ENCODE measurements around the gene CYTH1.

The CYTH1 gene

DNA sequence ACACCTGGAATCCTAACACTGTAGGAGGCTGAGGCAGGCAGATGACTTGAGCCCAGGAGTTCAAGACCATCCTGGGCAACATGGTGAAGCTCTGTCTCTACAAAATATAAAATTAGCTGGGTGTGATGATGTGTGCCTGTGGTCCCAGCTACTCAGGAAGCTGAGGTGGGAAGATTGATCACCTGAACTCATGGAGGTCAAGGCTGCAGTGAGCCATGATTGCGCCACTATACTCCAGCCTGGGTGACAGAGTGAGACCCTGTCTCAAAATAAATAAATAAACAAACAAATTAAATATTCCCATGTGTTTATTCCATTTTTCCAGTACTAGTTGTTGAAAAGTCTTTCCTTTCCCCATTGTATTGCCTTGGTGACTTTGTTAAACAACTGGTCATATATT is 130.0 kb downstream of the CYTH1 start:
- H3K9me3 Mint-ChIP-seq = no peaks in the 10 kb centered on the region
- ATAC-seq (no peak), DNase-seq (ENCODE audit: low spot score in 2 of 2) (no peak)
- no peaks in the 10 kb centered on the region for H3K4me1 Mint-ChIP-seq
- H3K27ac Mint-ChIP-seq = no peak overlapping the region
- no peak overlapping the region for H3K4me3 Mint-ChIP-seq
- no peaks in the 10 kb centered on the region for H3K36me3 Mint-ChIP-seq

DNA sequence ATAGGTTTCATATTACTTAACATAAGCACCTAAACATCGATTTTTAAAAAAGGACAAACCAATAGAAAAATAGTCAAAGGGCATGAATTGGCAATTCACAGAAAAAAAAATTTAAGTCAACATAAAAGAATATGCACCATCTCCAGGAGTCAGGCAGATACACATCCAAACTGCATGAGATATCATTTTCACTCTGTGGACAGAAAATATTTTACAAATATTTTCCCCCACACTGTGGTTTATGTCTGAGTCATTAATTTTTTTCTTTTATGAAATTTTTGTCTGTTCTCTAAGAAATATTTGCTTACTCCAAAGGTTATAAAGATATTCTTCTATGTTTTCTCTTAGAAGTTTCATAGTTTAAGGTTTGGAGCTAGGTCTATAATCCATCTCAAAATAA is 130.5 kb downstream of the CYTH1 start:
- DNase-seq (ENCODE audit: low spot score in 2 of 2) (no peak), ATAC-seq (no peak)
- Mint-ChIP-seq H3K27ac (no peak overlapping the region), H3K4me1 (no peaks in the 10 kb centered on the region), H3K36me3 (no peaks in the 10 kb centered on the region), H3K9me3 (no peaks in the 10 kb centered on the region), H3K4me3 (no peak overlapping the region)

DNA sequence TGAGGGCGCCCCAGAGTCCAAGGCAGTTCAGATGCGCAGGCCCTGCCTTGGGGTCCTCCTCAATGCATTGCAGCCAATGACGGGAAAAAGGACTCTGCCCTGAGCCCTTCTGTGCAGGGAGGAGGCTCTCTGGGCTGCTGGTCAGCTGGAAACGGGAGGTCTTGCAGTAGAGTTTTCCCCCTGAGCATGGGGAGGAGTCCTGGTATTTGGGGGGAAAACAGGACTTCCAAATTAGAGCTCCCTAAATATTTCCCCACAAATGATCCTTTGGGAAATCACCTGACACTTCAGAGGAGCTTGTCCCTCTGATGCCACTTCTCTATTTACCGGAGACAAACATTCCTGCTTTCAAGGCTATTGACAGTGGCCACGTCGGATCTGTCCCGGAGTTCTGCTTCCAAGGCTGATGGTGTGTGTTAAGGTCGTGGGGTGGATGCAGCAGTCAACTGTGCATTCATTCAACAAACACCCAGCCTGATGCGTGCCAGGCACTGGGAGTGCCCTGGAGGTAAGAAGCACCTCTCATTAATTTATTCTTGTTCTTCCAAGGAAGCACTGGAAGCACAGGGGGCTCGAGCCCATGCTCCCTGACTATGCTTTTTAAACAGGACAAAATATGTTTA is 131.9 kb downstream of the CYTH1 start:
- H3K27ac Mint-ChIP-seq = no peak overlapping the region
- H3K4me1 Mint-ChIP-seq = peaks cover 10% of the 10 kb centered on the region
- no peak for ATAC-seq
- DNase-seq (ENCODE audit: low spot score in 2 of 2) = no peak
- no peaks in the 10 kb centered on the region for H3K9me3 Mint-ChIP-seq
- H3K4me3 Mint-ChIP-seq = no peak overlapping the region
- no peaks in the 10 kb centered on the region for H3K36me3 Mint-ChIP-seq

DNA sequence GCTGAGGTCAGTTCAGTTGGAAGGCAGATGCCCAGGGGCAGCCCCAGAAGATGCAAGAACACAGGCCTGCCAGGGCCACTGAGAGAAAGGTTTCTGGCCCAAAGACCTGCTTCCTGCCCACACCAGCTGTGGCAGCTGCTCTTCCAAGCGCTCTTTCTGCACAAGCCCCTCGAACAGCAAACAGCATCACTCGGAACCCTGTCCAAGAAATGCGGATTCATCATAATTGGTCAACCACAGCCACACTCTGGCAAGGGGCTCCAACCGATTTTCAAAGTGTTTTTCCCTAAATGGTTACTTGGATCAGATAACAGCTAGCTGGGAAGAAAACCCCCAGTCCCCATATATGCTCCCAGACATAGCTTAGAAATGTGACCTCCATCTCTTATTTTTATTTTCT is 133.8 kb downstream of the CYTH1 start:
- Mint-ChIP-seq H3K27ac (no peak overlapping the region), H3K36me3 (no peaks in the 10 kb centered on the region), H3K4me1 (peaks cover 10% of the 10 kb centered on the region), H3K9me3 (no peaks in the 10 kb centered on the region), H3K4me3 (no peak overlapping the region)
- ATAC-seq (no peak), DNase-seq (ENCODE audit: low spot score in 2 of 2) (no peak)

DNA sequence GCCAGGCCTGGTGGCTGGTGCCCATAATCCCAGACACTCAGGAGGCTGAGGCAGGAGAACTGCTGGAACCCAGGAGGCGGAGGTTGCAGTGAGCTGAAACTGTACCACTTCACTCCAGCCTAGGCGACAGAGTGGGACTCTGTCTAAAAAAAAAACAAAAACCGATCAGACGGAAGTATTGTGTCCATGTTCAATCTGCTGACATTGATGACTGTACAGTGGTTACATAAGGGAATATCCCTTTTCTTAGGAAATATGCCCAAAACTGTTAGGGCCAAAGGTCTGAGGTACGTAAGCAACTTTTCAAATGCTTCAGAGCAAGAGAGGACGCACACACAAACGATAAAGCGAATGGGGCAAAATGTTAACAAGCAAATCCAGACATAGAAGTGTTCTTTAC is 135.0 kb downstream of the CYTH1 start:
- H3K4me1 Mint-ChIP-seq = peaks cover 10% of the 10 kb centered on the region
- H3K36me3 Mint-ChIP-seq = no peaks in the 10 kb centered on the region
- H3K9me3 Mint-ChIP-seq = no peaks in the 10 kb centered on the region
- peak overlapping the region; percentile 60 for H3K27ac Mint-ChIP-seq
- H3K4me3 Mint-ChIP-seq = no peak overlapping the region
- no peak for ATAC-seq
- no peak for DNase-seq (ENCODE audit: low spot score in 2 of 2)

DNA sequence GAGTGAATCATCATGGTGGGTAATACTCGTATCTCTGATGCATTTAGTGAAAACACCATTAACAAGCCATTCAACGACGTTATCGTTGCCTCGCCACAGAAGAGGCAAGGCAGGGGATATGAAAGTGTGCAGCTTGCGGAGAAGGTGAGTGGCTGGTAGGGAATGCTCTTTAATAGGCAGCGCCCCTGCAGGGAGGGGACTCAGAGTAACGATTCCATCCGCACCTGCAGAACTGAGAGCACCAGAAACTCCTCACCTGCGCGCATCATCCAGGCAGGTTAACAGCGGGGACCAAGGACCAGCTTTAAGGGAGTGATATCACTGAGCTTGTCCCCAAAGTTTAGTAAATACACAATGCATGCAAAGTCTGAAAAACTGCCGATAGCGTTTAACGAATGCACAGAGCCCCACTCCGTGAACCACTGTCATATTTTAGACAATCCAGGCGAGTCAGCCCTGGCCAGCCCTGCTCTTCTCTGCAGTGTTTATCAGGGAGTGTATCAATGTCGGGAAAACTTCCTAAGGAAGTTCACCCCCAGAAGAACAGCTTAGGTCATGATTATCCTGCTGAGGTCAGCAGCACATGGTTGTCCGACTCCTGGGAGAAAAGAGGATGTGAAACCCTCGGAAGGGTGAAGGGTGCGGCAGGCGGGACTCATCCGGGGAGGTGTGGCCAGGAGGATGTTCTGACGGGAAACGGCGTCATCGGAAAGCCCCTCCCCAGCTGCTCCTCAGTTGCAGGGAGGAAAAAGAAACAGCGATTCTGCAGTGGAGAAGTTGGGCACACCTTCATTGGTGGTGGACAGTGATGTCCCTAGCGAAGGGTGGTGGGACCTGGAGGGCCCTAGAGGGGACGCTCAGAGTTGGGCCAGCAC is 136.4 kb downstream of the CYTH1 start:
- Mint-ChIP-seq H3K9me3 (no peaks in the 10 kb centered on the region), H3K27ac (peak overlapping the region; percentile 86), H3K4me3 (peak overlapping the region; percentile 66), H3K4me1 (peaks cover 10% of the 10 kb centered on the region), H3K36me3 (no peaks in the 10 kb centered on the region)
- ATAC-seq (peak; percentile 72), DNase-seq (ENCODE audit: low spot score in 2 of 2) (peak in 1 of 2 donors; percentile 71)

DNA sequence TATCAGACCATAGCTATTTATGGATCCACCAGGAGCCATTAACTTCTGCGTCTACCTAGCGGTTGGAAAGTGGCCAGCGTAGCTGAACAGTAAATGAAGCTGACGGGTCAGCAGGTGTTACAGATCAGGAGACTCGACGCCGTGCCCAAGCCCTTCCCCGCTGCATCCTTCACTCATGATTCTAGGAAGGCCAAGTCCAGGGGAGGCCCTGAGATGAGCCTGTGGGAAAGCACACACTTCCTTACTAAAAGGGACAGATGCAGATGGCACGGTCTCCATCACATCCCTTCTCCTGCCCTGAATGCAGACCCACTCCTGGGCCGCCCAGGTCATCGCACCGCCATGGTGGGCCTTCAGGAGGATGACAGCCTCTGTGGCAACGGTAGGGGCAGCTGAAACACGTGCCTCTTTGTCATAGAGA is 137.1 kb downstream of the CYTH1 start:
- no peaks in the 10 kb centered on the region for H3K36me3 Mint-ChIP-seq
- ATAC-seq (no peak), DNase-seq (ENCODE audit: low spot score in 2 of 2) (no peak)
- H3K4me3 Mint-ChIP-seq = no peak overlapping the region
- H3K27ac Mint-ChIP-seq = no peak overlapping the region
- H3K9me3 Mint-ChIP-seq = no peaks in the 10 kb centered on the region
- peaks cover 10% of the 10 kb centered on the region for H3K4me1 Mint-ChIP-seq

DNA sequence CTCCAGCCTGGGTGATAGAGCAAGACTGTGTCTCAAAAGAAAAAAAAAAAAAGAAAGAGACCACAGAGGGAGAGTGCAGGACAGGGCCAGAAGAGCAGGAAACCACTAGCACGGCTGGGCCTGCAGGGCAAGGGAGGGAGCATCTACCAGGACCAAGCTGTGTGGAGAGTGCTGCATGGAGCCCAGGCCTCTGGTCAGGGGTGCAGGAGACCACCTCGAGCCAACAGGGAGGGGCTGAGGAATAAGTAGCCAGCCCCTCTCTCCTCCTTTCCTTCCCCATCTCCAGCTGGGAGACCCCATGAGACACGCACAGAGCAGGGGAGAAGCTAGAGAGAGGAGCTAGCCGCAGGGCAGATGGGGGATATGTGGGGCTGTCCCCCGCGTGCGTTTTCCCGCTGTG is 137.8 kb downstream of the CYTH1 start:
- ATAC-seq (no peak), DNase-seq (ENCODE audit: low spot score in 2 of 2) (no peak)
- Mint-ChIP-seq H3K27ac (peak overlapping the region; percentile 11), H3K4me1 (peaks cover 10% of the 10 kb centered on the region), H3K36me3 (no peaks in the 10 kb centered on the region), H3K4me3 (no peak overlapping the region), H3K9me3 (no peaks in the 10 kb centered on the region)

DNA sequence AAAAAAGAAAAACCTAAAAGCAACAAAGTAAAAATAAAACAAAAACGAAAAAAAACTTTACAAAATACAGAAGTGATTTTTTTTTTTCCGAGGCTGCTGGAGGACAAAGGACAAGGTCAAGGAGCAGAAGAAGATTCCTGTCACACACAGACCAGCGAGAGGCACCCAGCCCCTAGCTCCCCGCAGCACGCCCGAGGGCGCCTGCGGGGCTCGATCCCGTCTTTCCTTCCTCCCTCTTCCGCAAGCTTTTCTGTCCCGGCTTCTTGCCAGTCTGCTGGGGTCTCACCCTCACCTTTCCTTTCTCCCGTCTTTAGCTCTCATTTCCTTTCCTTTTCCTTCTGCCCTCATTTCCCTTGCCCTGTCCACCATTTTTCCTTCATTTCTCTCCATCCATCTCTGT is 138.7 kb downstream of the CYTH1 start:
- H3K4me3 Mint-ChIP-seq = no peak overlapping the region
- no peaks in the 10 kb centered on the region for H3K36me3 Mint-ChIP-seq
- H3K9me3 Mint-ChIP-seq = no peaks in the 10 kb centered on the region
- ATAC-seq = no peak
- no peak for DNase-seq (ENCODE audit: low spot score in 2 of 2)
- H3K4me1 Mint-ChIP-seq = peaks cover 10% of the 10 kb centered on the region
- peak overlapping the region; percentile 11 for H3K27ac Mint-ChIP-seq

DNA sequence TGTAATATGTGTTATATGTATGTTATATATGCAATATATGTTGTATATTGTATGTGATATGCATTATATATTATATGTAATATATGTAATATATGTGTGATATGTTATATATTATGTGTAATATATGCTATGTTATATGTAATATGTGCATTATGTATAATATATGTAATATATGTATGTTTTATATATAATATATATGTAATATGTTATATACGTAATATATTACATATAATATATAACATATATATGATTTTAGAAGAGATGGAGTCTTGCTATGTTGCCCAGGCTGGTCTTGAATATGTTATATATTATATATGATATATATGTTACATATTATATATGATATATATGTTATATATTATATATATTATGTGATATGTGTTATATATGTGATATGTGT is 139.4 kb downstream of the CYTH1 start:
- Mint-ChIP-seq H3K4me1 (peaks cover 10% of the 10 kb centered on the region), H3K4me3 (no peak overlapping the region), H3K9me3 (no peaks in the 10 kb centered on the region), H3K27ac (no peak overlapping the region), H3K36me3 (no peaks in the 10 kb centered on the region)
- ATAC-seq (no peak), DNase-seq (ENCODE audit: low spot score in 2 of 2) (no peak)

DNA sequence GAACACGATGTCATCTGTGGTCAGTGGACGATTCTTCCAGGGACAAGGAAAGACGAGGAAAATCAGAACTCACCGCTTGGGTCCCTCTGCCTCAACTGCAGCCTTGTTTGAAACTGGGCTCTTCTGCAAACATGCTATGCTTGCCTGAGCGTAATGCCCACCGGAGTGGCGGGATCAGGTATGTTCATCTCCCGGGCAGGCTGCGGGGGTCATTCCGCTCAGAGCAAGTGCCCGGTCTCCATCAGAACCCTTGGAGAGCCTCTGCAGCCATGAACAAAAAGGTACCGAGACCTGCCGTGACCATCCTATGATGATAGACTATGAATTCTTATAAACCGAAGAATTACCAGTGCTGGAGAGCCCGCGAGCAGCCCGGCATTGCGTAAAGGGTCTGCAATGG is 140.4 kb downstream of the CYTH1 start:
- H3K4me1 Mint-ChIP-seq = peaks cover 10% of the 10 kb centered on the region
- no peak overlapping the region for H3K27ac Mint-ChIP-seq
- ATAC-seq (no peak), DNase-seq (ENCODE audit: low spot score in 2 of 2) (no peak)
- H3K36me3 Mint-ChIP-seq = no peaks in the 10 kb centered on the region
- no peak overlapping the region for H3K4me3 Mint-ChIP-seq
- H3K9me3 Mint-ChIP-seq = no peaks in the 10 kb centered on the region

DNA sequence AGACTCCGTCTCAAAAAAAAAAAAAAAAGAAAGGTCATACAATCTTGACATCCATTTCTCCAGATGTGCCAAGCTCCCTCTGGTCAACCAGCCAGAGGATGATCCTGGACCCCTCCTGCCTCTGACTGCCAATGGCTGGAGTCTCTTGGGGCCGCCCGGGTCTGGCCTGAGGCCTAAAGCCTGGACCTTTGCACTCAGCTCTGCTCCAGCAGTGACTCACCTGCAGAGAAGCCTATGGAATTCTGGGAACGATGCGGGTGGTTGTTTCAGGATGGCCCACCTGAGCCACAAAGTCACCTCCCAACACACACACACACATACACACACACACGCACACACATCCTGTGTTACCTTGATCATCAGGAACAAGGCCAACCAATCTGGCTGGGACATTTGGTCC is 140.8 kb downstream of the CYTH1 start:
- Mint-ChIP-seq H3K4me1 (peaks cover 9% of the 10 kb centered on the region), H3K27ac (no peak overlapping the region), H3K4me3 (no peak overlapping the region), H3K9me3 (no peaks in the 10 kb centered on the region), H3K36me3 (no peaks in the 10 kb centered on the region)
- DNase-seq (ENCODE audit: low spot score in 2 of 2) = no peak
- ATAC-seq = no peak

DNA sequence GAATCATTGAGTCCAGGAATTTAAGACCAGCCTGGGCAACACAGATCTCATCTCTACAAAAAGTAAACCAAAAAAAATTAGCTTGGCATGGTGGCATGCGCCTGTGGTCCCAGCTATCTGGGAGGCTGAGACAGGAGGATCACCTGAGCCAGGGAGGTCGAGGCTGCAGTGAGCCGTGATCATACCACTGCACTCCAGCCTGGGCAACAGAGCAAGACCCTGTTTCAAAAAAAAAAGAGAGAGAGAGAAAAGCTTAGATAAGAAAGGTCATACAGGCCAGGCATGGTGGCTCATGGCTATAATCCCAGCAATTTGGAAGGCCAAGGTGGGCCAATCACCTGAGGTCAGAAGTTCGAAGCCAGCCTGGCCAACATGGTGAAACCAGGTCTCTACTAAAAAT is 141.4 kb downstream of the CYTH1 start:
- H3K27ac Mint-ChIP-seq = no peak overlapping the region
- no peak overlapping the region for H3K4me3 Mint-ChIP-seq
- no peaks in the 10 kb centered on the region for H3K9me3 Mint-ChIP-seq

DNA sequence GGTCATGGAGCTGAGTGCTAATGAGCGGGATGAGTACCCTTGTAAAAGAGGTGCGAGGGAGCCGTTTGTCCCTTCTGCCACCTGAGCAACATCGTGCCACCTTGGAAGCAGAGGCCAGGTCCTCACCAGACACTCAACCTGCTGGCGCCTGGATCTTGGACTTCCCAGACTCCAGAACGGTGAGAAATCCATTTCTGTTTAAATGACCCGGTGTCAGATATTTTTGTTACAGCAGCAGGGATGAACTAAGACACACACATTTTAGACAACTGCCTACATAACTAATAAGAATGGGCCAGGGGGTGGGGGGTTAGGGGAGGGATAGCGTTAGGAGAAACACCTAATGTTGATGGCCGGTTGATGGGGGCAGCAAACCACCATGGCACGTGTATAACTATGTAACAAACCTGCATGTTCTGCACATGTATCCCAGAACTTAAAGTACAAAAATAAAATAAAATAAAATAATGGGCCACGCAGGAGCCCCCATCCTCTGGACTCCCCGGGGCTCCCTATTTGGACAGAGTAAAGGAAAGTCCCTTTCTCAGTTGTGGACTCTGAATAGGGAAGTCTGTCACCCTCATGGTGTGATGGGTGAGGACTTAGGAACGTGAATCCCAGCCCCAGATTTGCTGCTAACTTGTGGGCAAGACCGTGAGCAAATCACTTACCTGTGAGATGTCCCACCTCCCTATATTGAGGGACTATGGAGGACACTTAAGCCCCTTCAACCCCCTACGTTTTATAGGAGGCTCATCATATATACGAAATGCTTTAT is 144.2 kb downstream of the CYTH1 start:
- H3K4me3 Mint-ChIP-seq = no peak overlapping the region
- no peak for ATAC-seq

More for the DNA sequence above, 141.4 kb downstream of the CYTH1 start:
- Mint-ChIP-seq H3K4me1 (peaks cover 4% of the 10 kb centered on the region), H3K36me3 (no peaks in the 10 kb centered on the region)
- DNase-seq (ENCODE audit: low spot score in 2 of 2) (no peak), ATAC-seq (no peak)

DNA sequence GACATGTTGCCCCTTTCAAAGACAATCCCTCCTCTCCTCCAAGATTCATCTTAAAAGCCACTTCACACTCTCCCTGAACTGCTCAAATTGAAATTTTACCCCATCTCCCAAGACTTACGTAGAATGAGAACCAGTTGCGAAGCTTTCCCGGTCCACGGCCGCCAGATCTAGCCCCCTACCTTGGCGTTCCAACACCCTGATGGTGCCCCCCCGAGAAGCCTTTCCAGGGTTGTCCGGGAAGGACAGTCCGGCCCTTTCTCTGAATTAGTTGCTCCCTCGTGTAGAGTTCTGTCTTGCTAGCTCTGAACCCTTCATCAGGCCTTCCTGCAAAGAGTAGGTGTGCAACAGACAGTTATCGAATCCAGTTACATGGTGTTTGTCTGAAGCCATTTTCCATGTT is 144.9 kb downstream of the CYTH1 start:
- Mint-ChIP-seq H3K27ac (no peak overlapping the region), H3K36me3 (no peaks in the 10 kb centered on the region), H3K4me1 (no peaks in the 10 kb centered on the region), H3K9me3 (no peaks in the 10 kb centered on the region), H3K4me3 (no peak overlapping the region)
- DNase-seq (ENCODE audit: low spot score in 2 of 2) (no peak), ATAC-seq (no peak)

More for the DNA sequence above, 144.2 kb downstream of the CYTH1 start:
- H3K9me3 Mint-ChIP-seq = no peaks in the 10 kb centered on the region
- DNase-seq (ENCODE audit: low spot score in 2 of 2) = no peak
- no peaks in the 10 kb centered on the region for H3K4me1 Mint-ChIP-seq
- H3K27ac Mint-ChIP-seq = no peak overlapping the region
- no peaks in the 10 kb centered on the region for H3K36me3 Mint-ChIP-seq
